Epithelial cell of esophagus (primary cell): Measurements from ENCODE around the gene PSMD2.

Source experiments
- DNase-seq: peaks from one replicate; pipeline ENCODE4 v3.0.0; 2010; ENCODE audit warnings: low read depth
- H3K4me3 ChIP-seq: 2 replicates; pipeline ENCODE4 v1.5.1; 2011; ENCODE audit warnings: mild to moderate bottlenecking, low read length, control low read depth
- CTCF ChIP-seq: IDR thresholded peaks from 2 replicates; pipeline ENCODE4 v1.5.1; 2011; ENCODE audit warnings: low read depth, mild to moderate bottlenecking, low read length, control low read depth, inconsistent platforms; ENCODE audit not compliant: insufficient read depth; ENCODE audit errors: missing control alignments

Gene PSMD2

GRCh38 chr3:184289426-184289938, 9.6 kb upstream of the PSMD2 start:
- DNase-seq, result peak; percentile 66
- no peak overlapping the region for H3K4me3 ChIP-seq
- TF ChIP-seq CTCF, result peak; percentile 67

- no peak for DNase-seq
- no peak for TF ChIP-seq CTCF
- H3K4me3 ChIP-seq, result no peak overlapping the region
Observed at GRCh38 chr3:184290331-184290730, 8.7 kb upstream of the PSMD2 start.

- DNase-seq, result no peak
- no peak overlapping the region for H3K4me3 ChIP-seq
- TF ChIP-seq CTCF, result no peak
Observed at GRCh38 chr3:184291044-184291737, 7.8 kb upstream of the PSMD2 start.

- no peak overlapping the region for H3K4me3 ChIP-seq
- TF ChIP-seq CTCF, result no peak
- DNase-seq, result no peak
Observed at GRCh38 chr3:184291738-184292445, 7.1 kb upstream of the PSMD2 start.

GRCh38 chr3:184295771-184296170, 3.3 kb upstream of the PSMD2 start:
- no peak overlapping the region for H3K4me3 ChIP-seq
- DNase-seq, result no peak

GRCh38 chr3:184296616-184297015, 2.4 kb upstream of the PSMD2 start:
- no peak for TF ChIP-seq CTCF
- DNase-seq, result no peak
- H3K4me3 ChIP-seq, result no peak overlapping the region

More at GRCh38 chr3:184295771-184296170, 3.3 kb upstream of the PSMD2 start:
- no peak for TF ChIP-seq CTCF
